Measurements from ENCODE around the gene STK10. TPM values are rescaled to one million over a fixed set of nuclear protein-coding genes. Genes with fewer than 3 reads are reported as not detected.
"Not testable (repeated sequence)": the region's sequence is repeated elsewhere in the genome, so short reads cannot be mapped to it uniquely, and the experiment has no call there.

The STK10 gene
- total and polyA plus RNA-seq, 2 donors from 2014 or later = 7.2 to 42.8 TPM

DNA sequence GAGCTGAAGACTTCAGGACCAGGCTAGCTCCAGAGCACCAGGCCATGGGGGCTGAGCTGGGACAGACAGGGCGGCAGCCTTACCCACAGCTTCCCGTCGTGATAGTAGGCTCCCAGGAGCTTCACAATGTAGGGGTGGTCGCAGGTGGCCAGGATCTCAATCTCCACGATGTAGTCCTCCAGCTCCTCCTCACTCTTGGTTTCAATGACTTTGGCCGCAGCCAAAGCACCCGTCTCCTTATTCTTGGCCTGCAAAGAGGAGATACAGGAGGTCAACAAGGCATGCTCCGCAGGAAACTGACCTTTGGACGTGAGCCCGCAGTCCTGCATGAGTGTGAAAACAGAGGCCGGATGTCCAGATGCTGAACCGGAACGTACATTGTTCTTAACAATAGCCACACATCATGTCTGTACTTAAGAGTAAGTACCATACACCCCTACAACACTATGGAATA is 31.5 kb downstream of the STK10 start:
- Histone ChIP-seq H3K4me3 (ENCODE audit: low read length in 3 of 3) (no peak overlapping the region), H3K4me1 (ENCODE audit: control insufficient read depth in 2 of 3, insufficient read depth in 2 of 3, low read depth in 1 of 3, low read length in 3 of 3) (peaks cover 0 to 6% (median 3%) of the 10 kb centered on the region in 3 donors), H3K9ac (ENCODE audit: low read length in 3 of 3) (no peak overlapping the region), H3K27ac (ENCODE audit: low read depth in 2 of 2, low read length in 2 of 2) (no peak overlapping the region), H3K9me3 (ENCODE audit: control insufficient read depth in 2 of 3, insufficient read depth in 1 of 3, low read length in 3 of 3) (no peaks in the 10 kb centered on the region), H3K27me3 (ENCODE audit: control insufficient read depth, insufficient read depth, low read length) (no peaks in the 10 kb centered on the region), H3K36me3 (ENCODE audit: control insufficient read depth in 2 of 3, insufficient read depth in 3 of 3, low read length in 3 of 3) (no peaks in the 10 kb centered on the region)
- FAIRE-seq = no peak
- TF ChIP-seq, protein P1, sequence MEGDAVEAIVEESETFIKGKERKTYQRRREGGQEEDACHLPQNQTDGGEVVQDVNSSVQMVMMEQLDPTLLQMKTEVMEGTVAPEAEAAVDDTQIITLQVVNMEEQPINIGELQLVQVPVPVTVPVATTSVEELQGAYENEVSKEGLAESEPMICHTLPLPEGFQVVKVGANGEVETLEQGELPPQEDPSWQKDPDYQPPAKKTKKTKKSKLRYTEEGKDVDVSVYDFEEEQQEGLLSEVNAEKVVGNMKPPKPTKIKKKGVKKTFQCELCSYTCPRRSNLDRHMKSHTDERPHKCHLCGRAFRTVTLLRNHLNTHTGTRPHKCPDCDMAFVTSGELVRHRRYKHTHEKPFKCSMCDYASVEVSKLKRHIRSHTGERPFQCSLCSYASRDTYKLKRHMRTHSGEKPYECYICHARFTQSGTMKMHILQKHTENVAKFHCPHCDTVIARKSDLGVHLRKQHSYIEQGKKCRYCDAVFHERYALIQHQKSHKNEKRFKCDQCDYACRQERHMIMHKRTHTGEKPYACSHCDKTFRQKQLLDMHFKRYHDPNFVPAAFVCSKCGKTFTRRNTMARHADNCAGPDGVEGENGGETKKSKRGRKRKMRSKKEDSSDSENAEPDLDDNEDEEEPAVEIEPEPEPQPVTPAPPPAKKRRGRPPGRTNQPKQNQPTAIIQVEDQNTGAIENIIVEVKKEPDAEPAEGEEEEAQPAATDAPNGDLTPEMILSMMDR (IDR thresholded peaks at IDR 0.05; ENCODE audit: borderline replicate concordance, extremely low read depth, insufficient read depth) = no peak
- peak in 1 of 5 donors; percentile 51 for DNase-seq
- intact Hi-C loops (cut with DNase I) = no loop called here

DNA sequence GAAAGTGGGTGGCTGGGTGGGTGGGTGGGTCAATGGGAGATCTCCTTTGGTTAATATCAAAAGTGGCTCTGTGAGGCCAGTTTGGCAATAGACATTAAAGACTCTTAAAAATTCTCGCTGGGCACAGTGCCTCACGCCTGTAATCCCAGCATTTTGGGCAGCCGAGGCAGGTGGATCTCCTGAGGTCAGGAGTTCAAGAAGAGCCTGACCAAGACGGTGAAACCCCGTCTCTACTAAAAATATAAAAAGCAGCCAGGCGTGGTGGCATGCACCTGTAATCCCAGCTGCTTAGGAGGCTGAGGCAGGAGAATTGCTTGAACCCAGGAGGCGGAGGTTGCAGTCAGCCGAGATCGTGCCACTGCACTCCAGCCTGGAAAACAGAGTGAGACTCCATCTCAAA is 32.9 kb downstream of the STK10 start:
- intact Hi-C loops (cut with DNase I); H3K9me3 ChIP-seq (ENCODE audit: control insufficient read depth in 2 of 3, insufficient read depth in 1 of 3, low read length in 3 of 3); H3K36me3 ChIP-seq (ENCODE audit: control insufficient read depth in 2 of 3, insufficient read depth in 3 of 3, low read length in 3 of 3); H3K4me3 ChIP-seq (ENCODE audit: low read length in 3 of 3); H3K27ac ChIP-seq (ENCODE audit: low read depth in 2 of 2, low read length in 2 of 2); DNase-seq; FAIRE-seq; H3K9ac ChIP-seq (ENCODE audit: low read length in 3 of 3); H3K4me1 ChIP-seq (ENCODE audit: control insufficient read depth in 2 of 3, insufficient read depth in 2 of 3, low read depth in 1 of 3, low read length in 3 of 3); H3K27me3 ChIP-seq (ENCODE audit: control insufficient read depth, insufficient read depth, low read length): not testable (repeated sequence)

DNA sequence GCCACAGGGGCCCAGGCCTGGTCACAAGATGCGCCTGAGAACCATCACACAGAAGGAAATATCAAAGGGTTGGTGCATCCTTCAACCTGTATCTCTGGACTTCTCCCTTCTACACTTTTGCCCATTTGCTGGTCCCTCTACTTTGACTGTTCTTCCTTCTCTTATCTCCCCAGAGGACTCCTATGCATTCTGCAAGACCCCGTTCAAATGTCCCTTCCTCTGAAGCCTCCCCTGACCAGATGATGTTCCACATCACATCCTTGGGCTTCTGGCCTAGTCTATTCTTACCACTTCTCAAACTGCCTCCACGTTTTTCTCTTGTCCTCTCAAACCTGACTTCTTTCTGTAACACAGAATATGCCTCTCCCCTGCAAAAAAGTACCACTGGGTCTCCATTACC is 34.3 kb downstream of the STK10 start:
- Histone ChIP-seq H3K9me3 (ENCODE audit: control insufficient read depth in 2 of 3, insufficient read depth in 1 of 3, low read length in 3 of 3) (no peaks in the 10 kb centered on the region), H3K36me3 (ENCODE audit: control insufficient read depth in 2 of 3, insufficient read depth in 3 of 3, low read length in 3 of 3) (no peaks in the 10 kb centered on the region), H3K27me3 (ENCODE audit: control insufficient read depth, insufficient read depth, low read length) (no peaks in the 10 kb centered on the region), H3K9ac (ENCODE audit: low read length in 3 of 3) (no peak overlapping the region), H3K27ac (ENCODE audit: low read depth in 2 of 2, low read length in 2 of 2) (no peak overlapping the region), H3K4me1 (ENCODE audit: control insufficient read depth in 2 of 3, insufficient read depth in 2 of 3, low read depth in 1 of 3, low read length in 3 of 3) (peaks cover 0 to 8% (median 6%) of the 10 kb centered on the region in 3 donors), H3K4me3 (ENCODE audit: low read length in 3 of 3) (no peak overlapping the region)
- TF ChIP-seq, protein P1 (IDR thresholded peaks at IDR 0.05; ENCODE audit: borderline replicate concordance, extremely low read depth, insufficient read depth) = no peak
- intact Hi-C loops (cut with DNase I) = no loop called here
- DNase-seq = no peak
- FAIRE-seq = no peak

GRCh38 chr5:172151661-172152210 is 36.3 kb downstream of the STK10 start:
- Histone ChIP-seq H3K27me3 (ENCODE audit: control insufficient read depth, insufficient read depth, low read length) (no peaks in the 10 kb centered on the region), H3K9ac (ENCODE audit: low read length in 3 of 3) (no peak overlapping the region), H3K9me3 (ENCODE audit: control insufficient read depth in 2 of 3, insufficient read depth in 1 of 3, low read length in 3 of 3) (no peaks in the 10 kb centered on the region), H3K27ac (ENCODE audit: low read depth in 2 of 2, low read length in 2 of 2) (no peak overlapping the region), H3K36me3 (ENCODE audit: control insufficient read depth in 2 of 3, insufficient read depth in 3 of 3, low read length in 3 of 3) (no peaks in the 10 kb centered on the region), H3K4me3 (ENCODE audit: low read length in 3 of 3) (no peak overlapping the region), H3K4me1 (ENCODE audit: control insufficient read depth in 2 of 3, insufficient read depth in 2 of 3, low read depth in 1 of 3, low read length in 3 of 3) (peaks cover 0 to 8% (median 6%) of the 10 kb centered on the region in 3 donors)
- FAIRE-seq (no peak), DNase-seq (no peak)
- TF ChIP-seq, protein P1 (IDR thresholded peaks at IDR 0.05; ENCODE audit: borderline replicate concordance, extremely low read depth, insufficient read depth) = no peak
- intact Hi-C loops (cut with DNase I) = no loop called here
